NT2/D1 (cell line): ENCODE data around the gene CAMTA1.

Source experiments
- YY1 ChIP-seq: IDR thresholded peaks from 2 replicates; pipeline ENCODE4 v1.6.1; 2011; ENCODE audit not compliant: insufficient read length, insufficient read depth
- ZNF274 ChIP-seq: IDR thresholded peaks from 2 replicates; pipeline ENCODE4 v1.6.1; 2011; ENCODE audit warnings: mild to moderate bottlenecking, low read depth, low read length

GRCh38 chr1:7116001-7116400 lies 330.7 kb downstream of the CAMTA1 start:
- TF ChIP-seq ZNF274, result no peak
- no peak for TF ChIP-seq YY1
